NB4 (cell line): ENCODE results near the gene PKP1.

Source experiments
- DNase-seq: peaks from one replicate; pipeline ENCODE4 v3.0.0; 2010; ENCODE audit warnings: low read depth
- H3K4me3 ChIP-seq: one replicate; pipeline ENCODE4 v1.5.1; 2011; ENCODE audit warnings: mild to moderate bottlenecking, low read depth, low read length, moderate library complexity
- MYC ChIP-seq: IDR thresholded peaks from 2 replicates; pipeline ENCODE4 v1.6.1; 2011; ENCODE audit warnings: low read depth, low read length
- POLR2A ChIP-seq: IDR thresholded peaks from 2 replicates; pipeline ENCODE4 v1.6.1; 2011; ENCODE audit warnings: mild to moderate bottlenecking; ENCODE audit not compliant: insufficient read length; ENCODE audit errors: extremely low read depth
- TF ChIP-seq, protein P1 (sequence below): IDR thresholded peaks from 2 replicates; pipeline ENCODE4 v1.6.1; 2011; ENCODE audit warnings: low read depth, low read length
- TF ChIP-seq, protein P2 (sequence below): IDR thresholded peaks from one replicate; pipeline ENCODE4 v1.5.1; 2012; ENCODE audit warnings: low read depth, low read length

Gene PKP1

DNA sequence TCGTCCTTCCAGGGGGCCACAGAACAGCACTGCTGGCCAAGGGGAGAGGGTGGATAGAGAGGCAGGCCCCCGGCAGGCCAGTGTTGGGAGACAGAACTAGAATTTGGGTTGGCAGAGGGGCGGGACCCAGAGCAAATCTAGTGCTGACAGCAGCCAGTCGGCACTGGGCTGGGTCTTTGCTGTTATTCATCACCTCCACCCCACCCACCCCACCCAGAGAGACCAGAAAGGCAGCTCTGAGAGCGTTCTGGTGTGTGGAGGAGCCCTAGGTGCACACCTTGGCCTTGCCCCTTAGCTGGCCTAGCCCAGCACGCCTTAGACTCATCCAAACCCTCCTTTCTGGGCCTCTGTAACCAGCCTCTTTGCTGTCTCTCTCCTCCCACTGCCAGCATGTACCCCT, 6.4 kb upstream of the PKP1 start:
- TF ChIP-seq, protein P1, sequence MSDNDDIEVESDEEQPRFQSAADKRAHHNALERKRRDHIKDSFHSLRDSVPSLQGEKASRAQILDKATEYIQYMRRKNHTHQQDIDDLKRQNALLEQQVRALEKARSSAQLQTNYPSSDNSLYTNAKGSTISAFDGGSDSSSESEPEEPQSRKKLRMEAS = no peak
- no peak for TF ChIP-seq MYC
- no peak for TF ChIP-seq POLR2A
- TF ChIP-seq, protein P2, sequence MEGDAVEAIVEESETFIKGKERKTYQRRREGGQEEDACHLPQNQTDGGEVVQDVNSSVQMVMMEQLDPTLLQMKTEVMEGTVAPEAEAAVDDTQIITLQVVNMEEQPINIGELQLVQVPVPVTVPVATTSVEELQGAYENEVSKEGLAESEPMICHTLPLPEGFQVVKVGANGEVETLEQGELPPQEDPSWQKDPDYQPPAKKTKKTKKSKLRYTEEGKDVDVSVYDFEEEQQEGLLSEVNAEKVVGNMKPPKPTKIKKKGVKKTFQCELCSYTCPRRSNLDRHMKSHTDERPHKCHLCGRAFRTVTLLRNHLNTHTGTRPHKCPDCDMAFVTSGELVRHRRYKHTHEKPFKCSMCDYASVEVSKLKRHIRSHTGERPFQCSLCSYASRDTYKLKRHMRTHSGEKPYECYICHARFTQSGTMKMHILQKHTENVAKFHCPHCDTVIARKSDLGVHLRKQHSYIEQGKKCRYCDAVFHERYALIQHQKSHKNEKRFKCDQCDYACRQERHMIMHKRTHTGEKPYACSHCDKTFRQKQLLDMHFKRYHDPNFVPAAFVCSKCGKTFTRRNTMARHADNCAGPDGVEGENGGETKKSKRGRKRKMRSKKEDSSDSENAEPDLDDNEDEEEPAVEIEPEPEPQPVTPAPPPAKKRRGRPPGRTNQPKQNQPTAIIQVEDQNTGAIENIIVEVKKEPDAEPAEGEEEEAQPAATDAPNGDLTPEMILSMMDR = no peak
- no peak for DNase-seq

DNA sequence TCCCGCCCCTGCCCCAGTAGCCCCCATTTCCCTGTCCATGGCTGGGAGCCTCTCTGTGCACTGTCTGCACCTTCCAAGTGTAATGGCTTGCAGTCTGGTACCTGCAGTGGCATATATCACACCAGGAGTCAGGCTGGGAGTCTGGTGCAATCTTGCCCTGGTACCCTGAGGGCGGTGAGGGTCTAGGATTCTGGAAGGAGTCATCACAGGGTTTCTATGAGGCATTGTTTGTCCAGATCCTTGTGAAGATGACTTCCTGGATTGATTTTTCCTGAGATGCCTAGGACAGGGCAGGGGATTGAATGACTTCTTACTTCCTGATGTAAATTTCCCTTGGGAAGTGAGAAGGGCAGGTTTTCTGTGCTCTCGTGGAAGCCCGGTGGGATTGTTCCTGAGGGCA, 5.9 kb upstream of the PKP1 start:
- H3K4me3 ChIP-seq = no peak overlapping the region
- no peak for DNase-seq
- no peak for TF ChIP-seq POLR2A
- TF ChIP-seq MYC = no peak
- TF ChIP-seq, protein P2 = no peak
- TF ChIP-seq, protein P1 = no peak

More for the DNA sequence above, 6.4 kb upstream of the PKP1 start:
- no peak overlapping the region for H3K4me3 ChIP-seq

DNA sequence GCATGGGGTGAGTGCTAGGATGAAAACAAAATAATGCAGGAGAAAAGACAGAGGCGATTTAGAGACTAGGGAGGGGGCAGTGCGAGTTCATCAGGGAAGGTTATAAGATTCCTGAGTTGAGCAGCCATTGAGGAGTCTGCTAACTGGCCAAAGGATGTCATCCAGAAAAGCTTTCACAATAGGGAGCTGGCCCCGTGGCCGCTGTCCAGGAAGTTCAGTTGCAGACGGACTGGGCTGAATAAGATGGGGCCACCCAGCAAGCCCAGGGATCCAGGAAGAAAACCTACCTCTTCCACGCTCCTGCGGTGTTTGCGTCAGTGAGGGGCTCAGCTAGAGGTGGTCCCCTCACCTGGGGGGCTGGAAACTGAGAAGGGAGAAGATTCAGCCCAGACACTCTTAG, 4.0 kb upstream of the PKP1 start:
- no peak for DNase-seq

DNA sequence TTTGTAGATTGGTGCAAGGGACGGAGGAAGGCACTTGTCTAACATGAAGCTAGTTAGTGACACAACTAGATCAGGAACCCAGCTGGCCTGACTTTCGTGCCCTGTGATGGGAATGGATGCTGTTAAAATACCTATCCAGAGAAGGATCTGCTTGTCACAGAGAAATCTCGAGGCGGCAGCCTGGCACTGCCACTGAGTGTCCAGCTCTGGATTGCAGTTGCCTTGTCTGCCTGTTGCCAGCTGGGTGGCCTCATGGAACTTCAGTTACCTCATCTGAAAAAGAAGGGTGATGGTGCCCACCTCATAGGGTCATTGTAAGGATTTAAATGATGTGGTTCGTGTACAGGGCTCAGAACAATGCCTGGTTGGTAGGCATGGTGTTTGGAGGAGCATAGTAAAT, 2.4 kb upstream of the PKP1 start:
- no peak for DNase-seq
- TF ChIP-seq MYC (no peak), POLR2A (no peak)
- TF ChIP-seq, protein P1 = no peak
- TF ChIP-seq, protein P2 = no peak
- no peak overlapping the region for H3K4me3 ChIP-seq

More for the DNA sequence above, 4.0 kb upstream of the PKP1 start:
- no peak for TF ChIP-seq POLR2A
- TF ChIP-seq MYC = no peak
- TF ChIP-seq, protein P1 = no peak
- TF ChIP-seq, protein P2 = no peak
- no peak overlapping the region for H3K4me3 ChIP-seq

DNA sequence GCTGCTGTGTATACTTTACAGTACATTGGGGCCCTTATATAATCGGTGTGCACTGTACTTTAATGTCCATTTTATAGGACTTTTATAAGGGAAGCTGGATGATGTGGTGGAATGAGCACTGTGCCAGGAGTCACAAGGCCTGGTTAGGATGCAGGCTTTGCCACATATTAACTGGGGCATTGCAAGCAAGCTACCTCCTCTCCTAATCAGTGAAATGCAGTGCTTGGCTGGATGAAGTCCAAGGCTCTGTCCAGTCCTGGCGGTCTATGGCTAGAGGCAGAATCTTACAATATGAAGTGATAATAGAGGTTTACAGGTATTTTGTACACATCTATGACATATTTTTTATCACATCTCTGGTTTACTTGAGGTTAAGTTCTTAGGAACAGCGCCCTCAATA, 1.7 kb upstream of the PKP1 start:
- TF ChIP-seq, protein P1 = no peak
- no peak for TF ChIP-seq POLR2A
- TF ChIP-seq, protein P2 = no peak
- TF ChIP-seq MYC = no peak
- no peak for DNase-seq
- no peak overlapping the region for H3K4me3 ChIP-seq
